ENCODE data around the gene RYR2.

DNA sequence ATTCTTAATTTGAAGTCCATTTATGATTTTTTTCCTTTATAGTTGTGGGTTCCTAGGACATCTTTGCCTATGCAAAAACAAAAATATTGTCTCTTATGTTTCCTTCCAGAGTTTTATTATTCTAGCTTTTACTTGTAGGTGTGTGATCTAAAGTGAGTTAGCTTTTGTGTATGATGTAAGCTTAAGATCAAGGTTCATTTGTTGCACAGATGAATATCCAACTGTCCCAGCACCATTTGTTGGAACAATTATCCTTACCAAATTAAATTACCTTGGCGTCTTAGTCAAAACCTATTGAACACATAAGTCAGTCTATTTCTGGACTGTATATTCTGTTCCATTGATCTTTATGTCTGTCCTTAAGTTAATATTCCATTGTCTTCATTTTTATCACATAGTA lies 511.1 kb downstream of the RYR2 start:
- no peak for TF ChIP-seq POLR2AphosphoS5 (IDR thresholded peaks at IDR 0.05)
- TF ChIP-seq POLR2A (IDR thresholded peaks at IDR 0.05): no peak
- TF ChIP-seq CTCF (IDR thresholded peaks at IDR 0.05): no peak
- no peak for TF ChIP-seq EP300 (IDR thresholded peaks at IDR 0.05)
